Measurements from ENCODE around the gene CEPT1.
A peak's percentile ranks its signal among the peaks of the same experiment; 100 is the strongest.

CEPT1 gene

DNA sequence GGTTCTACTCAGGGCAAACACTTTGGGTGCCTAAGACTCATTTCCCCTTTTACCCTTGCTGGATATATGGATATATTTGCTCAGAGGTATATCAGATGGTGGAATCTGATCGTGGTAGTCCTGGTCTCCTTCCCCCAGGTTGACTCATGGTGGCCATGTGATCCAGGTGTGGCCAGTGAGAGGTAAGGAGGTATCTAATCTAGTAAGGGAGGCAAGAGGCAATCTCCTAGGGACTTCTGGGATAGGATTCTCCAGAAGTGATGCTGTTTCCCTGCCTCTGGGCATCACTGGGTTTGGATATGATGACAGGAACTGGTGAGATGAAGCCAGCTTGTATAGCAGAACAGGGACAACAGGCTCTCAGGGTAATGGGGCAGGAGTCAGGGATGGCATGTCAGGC is 68.9 kb downstream of the CEPT1 start:
- H3K4me3 ChIP-seq (replicated peaks; ENCODE audit: low read depth, low read length) = no peak overlapping the region
- no peak for TF ChIP-seq CTCF (IDR thresholded peaks at IDR 0.05; ENCODE audit: low read depth, low read length, missing control alignments)
- DNase-seq (ENCODE audit: extremely low read depth, low read depth) = no peak

DNA sequence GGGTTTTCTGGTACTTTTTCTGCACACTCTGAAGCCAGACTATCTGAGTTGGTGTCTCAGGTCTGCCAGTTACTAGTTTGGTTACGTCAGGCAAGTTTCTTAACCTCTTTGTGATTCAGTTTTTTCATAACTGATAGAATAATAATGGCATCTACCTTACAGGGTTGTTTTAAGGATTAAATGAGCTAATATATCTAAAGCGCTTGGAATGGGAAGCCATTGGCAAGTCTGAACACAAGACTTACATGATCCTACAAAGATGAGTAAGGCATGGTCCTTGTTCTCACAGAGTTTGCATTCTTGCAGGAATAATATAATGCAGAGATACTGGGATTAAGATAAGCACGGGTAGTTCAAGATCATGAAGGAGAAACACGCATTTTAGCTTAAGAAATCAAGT is 69.6 kb downstream of the CEPT1 start:
- no peak for TF ChIP-seq CTCF (IDR thresholded peaks at IDR 0.05; ENCODE audit: low read depth, low read length, missing control alignments)
- no peak overlapping the region for H3K4me3 ChIP-seq (replicated peaks; ENCODE audit: low read depth, low read length)
- DNase-seq (ENCODE audit: extremely low read depth, low read depth) = no peak

DNA sequence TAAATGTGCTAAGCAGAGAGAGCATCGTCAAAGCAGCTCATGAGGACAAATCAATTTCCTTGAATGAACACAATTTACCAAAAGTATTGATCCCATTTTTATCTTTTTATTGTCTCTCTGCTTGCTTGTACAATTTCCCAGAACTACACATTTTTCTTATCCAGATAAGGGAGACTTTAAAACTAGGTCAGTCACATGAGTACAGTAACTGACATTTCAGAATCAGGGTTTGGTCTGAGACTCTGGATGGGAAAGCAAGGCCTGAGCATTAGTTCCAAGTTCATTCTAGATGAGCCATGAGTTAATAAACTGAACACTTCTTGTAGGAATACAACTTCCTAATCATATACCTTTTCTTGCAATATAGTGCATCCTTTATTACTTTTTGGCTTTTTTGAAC is 71.9 kb downstream of the CEPT1 start:
- no peak overlapping the region for H3K4me3 ChIP-seq (replicated peaks; ENCODE audit: low read depth, low read length)
- DNase-seq (ENCODE audit: extremely low read depth, low read depth) = no peak
- TF ChIP-seq CTCF (IDR thresholded peaks at IDR 0.05; ENCODE audit: low read depth, low read length, missing control alignments) = no peak

GRCh38 chr1:111212634-111213335 is 72.8 kb downstream of the CEPT1 start:
- no peak for DNase-seq (ENCODE audit: extremely low read depth, low read depth)
- no peak for TF ChIP-seq CTCF (IDR thresholded peaks at IDR 0.05; ENCODE audit: low read depth, low read length, missing control alignments)
- no peak overlapping the region for H3K4me3 ChIP-seq (replicated peaks; ENCODE audit: low read depth, low read length)

- no peak overlapping the region for H3K4me3 ChIP-seq (replicated peaks; ENCODE audit: low read depth, low read length)
- TF ChIP-seq CTCF (IDR thresholded peaks at IDR 0.05; ENCODE audit: low read depth, low read length, missing control alignments) = no peak
- DNase-seq (ENCODE audit: extremely low read depth, low read depth) = no peak
Measured at GRCh38 chr1:111213412-111213811, 73.4 kb downstream of the CEPT1 start.

DNA sequence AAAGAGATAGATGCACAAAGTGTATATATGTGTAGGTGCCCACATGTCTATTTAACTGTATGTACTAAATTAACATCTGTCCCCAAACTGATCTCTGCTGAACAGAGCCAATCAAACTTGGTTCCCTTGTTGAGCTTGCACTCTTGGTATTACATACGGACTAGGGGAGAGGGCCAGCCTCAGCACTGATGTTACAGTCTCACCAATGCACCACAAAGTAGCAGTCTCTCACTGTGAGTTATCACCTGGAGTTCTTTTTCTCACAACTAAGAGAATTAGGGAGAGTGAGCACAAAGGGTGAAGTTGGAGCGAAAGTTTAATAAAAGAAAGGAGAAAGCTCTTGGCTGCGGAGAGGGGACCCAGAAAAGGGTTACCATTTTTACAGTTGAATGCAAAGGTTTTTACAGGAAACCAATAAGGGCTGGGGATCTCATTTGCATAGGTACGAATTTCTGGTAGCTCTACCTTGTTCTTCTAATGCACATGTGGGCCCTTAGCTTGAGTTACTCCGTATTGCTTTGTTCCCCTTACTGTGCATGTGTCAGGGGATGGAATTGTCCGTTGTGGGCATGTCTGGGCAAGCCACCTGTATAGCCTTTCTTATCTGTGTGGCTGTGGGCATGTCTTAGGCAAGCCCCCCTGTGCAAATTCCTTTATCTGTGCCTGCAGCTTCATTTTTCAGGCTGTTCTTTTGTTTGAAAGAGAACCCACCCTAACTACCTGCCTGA is 74.2 kb downstream of the CEPT1 start:
- DNase-seq (ENCODE audit: extremely low read depth, low read depth) = peak; percentile 38
- TF ChIP-seq CTCF (IDR thresholded peaks at IDR 0.05; ENCODE audit: low read depth, low read length, missing control alignments) = no peak
- no peak overlapping the region for H3K4me3 ChIP-seq (replicated peaks; ENCODE audit: low read depth, low read length)
